ES-I3 (cell line): ENCODE measurements around the gene PHTF2.

Experiments
- H3K36me3 ChIP-seq: 2 replicates; pipeline ENCODE4 v1.6.1; 2013; ENCODE audit warnings: mild to moderate bottlenecking, low read length, control low read depth, moderate library complexity; ENCODE audit not compliant: insufficient read depth
- H3K4me1 ChIP-seq: 2 replicates; pipeline ENCODE4 v1.6.1; 2013; ENCODE audit warnings: mild to moderate bottlenecking, control low read depth, low read length; ENCODE audit not compliant: insufficient read depth
- H3K9ac ChIP-seq: 2 replicates; pipeline ENCODE4 v1.6.1; 2013; ENCODE audit warnings: low read depth, mild to moderate bottlenecking, low read length, moderate library complexity
- H3K9me3 ChIP-seq: 2 replicates; pipeline ENCODE4 v1.6.1; 2013; ENCODE audit warnings: mild to moderate bottlenecking, low read length, moderate library complexity; ENCODE audit not compliant: control insufficient read depth, insufficient read depth

PHTF2 gene

DNA sequence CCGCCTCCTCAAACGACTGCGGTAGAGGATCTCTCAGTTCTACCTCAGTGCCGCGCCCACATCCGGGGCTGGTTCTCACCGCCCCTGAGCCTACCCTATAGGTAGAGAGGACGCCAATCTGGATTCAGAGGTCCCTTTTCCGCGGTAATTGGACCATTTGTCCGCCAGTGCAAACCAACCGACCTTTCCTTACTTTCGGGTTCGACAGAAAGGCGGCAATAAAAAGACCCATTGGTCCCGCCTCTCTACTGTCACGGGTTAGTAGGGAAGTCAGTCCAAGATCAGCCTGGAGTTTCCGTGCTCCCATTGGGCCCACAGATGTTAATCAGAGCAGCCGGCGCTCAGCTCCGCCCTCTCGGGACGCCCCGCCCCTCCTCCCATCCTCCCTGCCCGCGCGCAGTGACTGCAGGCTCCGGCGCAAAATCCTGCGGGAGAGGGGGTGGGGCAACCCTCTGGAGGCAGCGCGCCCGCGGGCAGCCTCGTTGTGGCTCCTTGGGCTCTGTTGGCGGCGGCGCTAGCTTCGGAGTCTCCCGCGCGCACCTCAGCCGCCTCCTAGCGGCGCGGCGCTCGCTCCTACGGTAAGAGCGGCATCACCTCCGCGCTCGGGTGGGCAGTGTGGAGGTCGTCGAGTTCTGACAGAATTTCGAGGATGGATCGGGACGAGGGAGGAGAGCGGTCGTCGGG, at the start of gene PHTF2, which contains the start of gene TMEM60:
Gene PHTF2 (plus strand): TSS at position 380 of the 684 bp plus-strand sequence.
Gene TMEM60 (minus strand): TSS at position 41 of the 684 bp plus-strand sequence. CDS start 4,061 bp downstream, outside the sequence.
- H3K36me3 ChIP-seq: peaks cover 2% of the 10 kb centered on the region; the same call in 1 of the 2 replicates

DNA sequence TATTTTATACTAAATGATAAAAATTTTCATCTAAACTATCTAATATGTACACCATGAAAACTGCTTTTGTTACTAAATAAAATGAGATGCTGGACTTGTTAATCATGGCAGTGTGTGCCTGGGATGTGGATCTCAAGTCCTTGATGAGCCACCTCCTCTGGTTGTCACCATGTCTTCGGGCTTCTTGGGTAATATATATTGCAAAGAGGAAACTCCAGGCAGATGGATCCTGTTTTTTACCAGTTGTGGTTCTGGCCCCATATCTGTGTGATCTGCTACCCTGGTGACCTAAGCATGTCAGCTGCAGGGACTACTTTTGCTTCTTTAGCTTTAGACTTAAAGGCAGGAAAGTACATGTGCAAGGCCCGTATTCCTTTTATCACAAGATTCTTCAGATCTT, 46.6 kb upstream of the PHTF2 start:
- no peaks in the 10 kb centered on the region for H3K36me3 ChIP-seq
- H3K9ac ChIP-seq: no peak overlapping the region
- H3K9me3 ChIP-seq: no peaks in the 10 kb centered on the region; the same call in 1 of the 2 replicates
- no peaks in the 10 kb centered on the region for H3K4me1 ChIP-seq

More for the DNA sequence above, at the start of gene PHTF2, which contains the start of gene TMEM60:
- peaks cover 10% of the 10 kb centered on the region for H3K4me1 ChIP-seq
- H3K9me3 ChIP-seq: no peaks in the 10 kb centered on the region
- peak within 1 kb of the TSS; percentile 92 for H3K9ac ChIP-seq

DNA sequence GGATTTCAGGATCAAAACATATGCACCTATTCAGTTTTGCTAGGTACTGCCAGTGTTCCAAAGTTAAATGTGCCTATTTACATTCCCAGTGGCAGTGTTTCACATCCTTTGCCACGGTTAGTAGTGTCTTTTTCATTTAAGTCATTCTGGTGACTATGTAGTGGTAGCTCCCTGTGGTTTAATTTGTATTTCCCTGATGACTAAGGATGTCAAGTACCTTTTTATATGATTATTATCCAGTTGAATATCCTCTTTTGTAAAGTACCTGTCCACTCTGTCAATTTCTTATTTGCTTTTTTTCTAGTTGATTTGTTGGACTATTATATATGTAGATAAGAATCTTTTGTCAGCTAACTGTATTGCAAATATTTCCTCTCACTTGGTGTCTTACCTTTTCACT, 45.4 kb upstream of the PHTF2 start:
- no peaks in the 10 kb centered on the region for H3K36me3 ChIP-seq

DNA sequence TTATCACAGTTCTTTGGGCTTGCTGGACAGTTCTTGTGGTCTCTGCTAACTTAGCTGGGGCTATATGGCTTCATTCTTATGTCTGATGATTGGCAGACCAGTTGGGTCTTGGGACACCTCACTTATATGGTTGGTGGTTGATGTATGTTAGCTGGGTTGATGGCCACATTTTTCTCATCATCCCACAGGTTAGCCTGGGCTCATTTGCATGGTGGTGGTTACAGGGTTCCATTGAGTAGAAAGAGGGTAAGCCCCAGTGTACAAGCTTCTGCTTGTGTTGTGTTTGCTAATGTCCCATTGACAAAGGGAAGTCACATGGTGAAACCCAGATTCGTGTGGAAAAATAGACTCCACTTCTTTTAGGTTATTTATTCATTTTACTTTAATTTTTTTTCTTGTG, 41.0 kb upstream of the PHTF2 start:
- H3K4me1 ChIP-seq: no peaks in the 10 kb centered on the region

More for the DNA sequence above, 45.4 kb upstream of the PHTF2 start:
- H3K4me1 ChIP-seq: no peaks in the 10 kb centered on the region
- H3K9me3 ChIP-seq: no peaks in the 10 kb centered on the region
- no peak overlapping the region for H3K9ac ChIP-seq

DNA sequence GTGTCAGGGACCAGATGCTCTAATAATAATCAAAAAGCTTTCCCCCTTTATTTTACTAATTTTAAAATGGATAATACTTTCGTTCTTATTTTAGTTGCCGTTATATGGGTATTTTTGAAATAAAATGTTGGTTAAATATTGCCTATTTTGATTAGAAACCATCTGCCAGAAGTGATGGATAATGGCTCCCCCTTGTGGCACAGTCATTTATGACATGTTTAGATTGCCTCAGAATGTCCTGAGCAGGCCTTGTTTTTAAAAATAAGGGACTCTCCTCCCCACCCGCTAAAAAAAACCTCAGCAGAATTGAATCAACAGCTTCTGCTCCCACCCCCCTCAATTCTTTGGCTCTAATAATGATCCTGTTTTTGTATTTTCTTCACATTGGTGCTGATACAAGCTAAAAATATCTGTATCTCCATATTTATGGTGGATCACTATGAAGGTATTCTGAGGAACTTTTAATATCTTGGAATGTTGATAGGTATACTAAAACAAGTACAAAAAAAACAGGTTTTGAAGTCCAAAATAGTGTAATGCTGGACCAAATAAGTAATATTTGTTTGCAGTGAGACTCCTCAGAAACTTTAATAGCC, 39.2 kb upstream of the PHTF2 start:
- Histone ChIP-seq H3K36me3 (no peaks in the 10 kb centered on the region), H3K4me1 (no peaks in the 10 kb centered on the region), H3K9me3 (no peaks in the 10 kb centered on the region), H3K9ac (no peak overlapping the region)

More for the DNA sequence above, 41.0 kb upstream of the PHTF2 start:
- Histone ChIP-seq H3K9ac (no peak overlapping the region), H3K9me3 (no peaks in the 10 kb centered on the region), H3K36me3 (no peaks in the 10 kb centered on the region)

DNA sequence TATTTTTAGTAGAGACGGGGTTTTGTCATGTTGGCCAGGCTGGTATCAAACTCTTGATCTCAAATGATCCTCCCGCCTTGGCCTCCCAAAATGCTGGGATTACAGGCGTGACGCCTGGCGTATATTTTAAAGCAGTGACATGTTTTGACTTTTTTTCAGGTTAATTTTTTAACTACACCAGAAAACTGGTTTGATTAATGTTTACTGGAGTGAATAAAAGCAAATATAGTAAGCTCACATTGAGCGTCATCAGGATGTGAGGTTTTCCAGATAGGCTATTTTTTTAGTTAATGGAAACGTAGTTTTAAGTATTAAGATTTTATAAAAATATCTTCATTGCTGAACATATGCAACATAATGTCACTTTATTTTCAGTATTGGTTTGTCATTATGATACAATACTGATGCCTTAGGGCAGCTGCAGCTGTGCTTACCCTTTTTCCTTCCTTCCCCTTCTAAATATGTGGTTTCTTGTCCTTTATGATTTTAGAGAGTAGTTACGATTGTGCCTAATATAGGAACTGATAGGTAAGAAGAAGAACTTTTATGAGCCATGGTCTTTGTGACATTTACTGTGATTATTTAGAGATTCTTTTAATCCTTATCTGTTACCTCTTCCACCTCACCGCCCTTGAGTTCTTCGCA, 37.6 kb upstream of the PHTF2 start:
- peaks cover 4% of the 10 kb centered on the region for H3K4me1 ChIP-seq
- no peak overlapping the region for H3K9ac ChIP-seq
- H3K36me3 ChIP-seq: no peaks in the 10 kb centered on the region
- H3K9me3 ChIP-seq: no peaks in the 10 kb centered on the region

DNA sequence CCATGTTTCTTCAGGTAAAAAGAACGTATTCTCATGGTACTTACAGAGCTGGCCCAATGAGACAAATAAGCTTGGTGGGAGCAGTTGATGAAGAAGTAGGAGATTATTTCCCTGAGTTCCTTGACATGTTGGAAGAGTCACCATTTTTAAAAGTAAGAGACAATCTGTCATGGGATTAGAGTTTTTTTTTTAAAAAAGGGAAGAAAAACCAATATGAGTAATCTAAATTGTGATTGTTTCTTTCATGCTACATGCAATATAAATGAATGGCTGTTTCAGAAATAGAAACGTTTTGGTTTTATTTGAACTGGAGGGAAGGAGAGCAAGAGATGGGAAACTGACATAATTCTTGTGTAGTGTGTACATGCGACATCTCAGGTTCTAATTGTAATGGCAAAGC, 33.1 kb upstream of the PHTF2 start:
- Histone ChIP-seq H3K4me1 (peaks cover 5% of the 10 kb centered on the region), H3K36me3 (no peaks in the 10 kb centered on the region), H3K9me3 (no peaks in the 10 kb centered on the region), H3K9ac (no peak overlapping the region)

DNA sequence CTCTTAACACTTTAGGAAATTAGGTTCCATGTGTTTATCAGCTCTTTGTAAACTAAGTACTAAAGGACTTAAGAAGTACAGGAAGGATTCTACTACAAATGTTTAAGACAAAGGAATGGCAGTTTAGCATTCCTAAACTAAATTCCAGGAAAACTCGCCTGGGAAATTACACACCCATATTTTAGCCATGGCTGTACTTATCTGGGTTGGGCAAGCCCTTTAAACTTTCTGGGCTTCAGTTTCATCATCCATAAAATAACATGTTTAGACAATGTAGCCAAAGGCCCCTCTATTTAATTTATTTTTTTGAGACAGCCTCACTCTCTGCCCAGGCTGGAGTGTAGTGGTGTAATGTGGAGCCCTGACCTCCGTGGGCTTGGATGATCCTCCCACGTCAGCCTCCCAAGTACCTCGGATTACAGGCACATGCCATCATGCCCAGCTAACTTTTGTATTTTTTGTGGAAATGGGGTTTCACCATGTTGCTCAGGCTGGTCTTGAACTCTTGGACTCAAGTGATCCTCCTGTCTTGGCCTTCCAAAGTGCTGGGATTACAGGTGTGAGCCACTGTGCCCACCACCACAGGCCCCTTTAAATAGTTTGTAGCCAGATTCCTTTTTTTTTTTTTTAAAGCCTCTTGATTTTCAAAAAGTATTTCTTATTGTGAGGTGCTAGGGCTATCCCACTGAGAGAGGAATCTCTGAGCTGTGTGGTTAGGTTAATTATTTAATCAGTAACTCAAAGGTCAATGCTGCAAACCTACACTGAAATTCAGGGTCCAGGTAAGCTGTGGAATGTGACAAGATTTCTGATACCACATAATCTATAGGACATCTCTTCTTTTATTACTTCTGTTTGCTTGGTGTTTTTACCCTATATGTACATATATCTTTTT, 32.4 kb upstream of the PHTF2 start:
- H3K36me3 ChIP-seq: no peaks in the 10 kb centered on the region
- no peak overlapping the region for H3K9ac ChIP-seq
- peaks cover 5% of the 10 kb centered on the region for H3K4me1 ChIP-seq
- H3K9me3 ChIP-seq: no peaks in the 10 kb centered on the region

DNA sequence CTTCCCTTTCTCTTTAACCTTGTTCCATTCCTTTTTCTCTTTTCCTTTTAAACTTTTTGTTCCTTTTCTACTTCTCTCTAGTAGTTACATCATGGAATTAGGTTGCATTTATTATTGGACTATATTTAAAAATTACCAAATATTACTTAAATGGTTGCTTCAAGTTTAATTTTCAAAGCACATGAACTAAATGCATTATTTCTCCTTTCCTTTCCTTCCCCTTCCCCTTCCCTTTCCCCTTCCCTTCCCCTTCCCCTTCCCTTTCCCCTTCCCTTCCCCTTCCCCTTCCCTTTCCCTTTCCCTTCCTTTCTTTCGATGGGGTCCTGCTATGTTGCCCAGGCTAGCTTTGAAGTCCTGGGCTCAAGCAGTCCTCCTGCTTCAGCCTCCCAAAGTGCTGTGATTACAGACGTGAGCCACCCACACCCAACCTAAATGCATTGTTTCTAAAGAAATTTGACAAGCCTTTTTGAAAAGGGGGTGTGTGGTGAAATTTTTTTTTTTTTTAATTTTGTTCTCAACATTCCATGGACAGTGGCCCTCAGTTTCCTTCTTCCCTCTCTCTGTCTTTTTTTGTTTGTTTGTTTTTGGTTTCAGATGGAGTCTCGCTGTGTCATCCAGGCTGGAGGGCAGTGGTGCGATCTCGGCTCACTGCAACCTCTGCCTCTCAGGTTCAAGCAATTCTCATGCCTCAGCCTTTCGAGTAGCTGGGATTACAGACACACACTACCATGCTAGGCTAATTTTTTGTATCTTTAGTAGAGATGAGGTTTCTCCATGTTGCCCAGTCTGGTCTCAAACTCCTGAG, 31.6 kb upstream of the PHTF2 start:
- H3K36me3 ChIP-seq: no peaks in the 10 kb centered on the region
- H3K9ac ChIP-seq: no peak overlapping the region
- peaks cover 5% of the 10 kb centered on the region for H3K4me1 ChIP-seq
- H3K9me3 ChIP-seq: no peaks in the 10 kb centered on the region

DNA sequence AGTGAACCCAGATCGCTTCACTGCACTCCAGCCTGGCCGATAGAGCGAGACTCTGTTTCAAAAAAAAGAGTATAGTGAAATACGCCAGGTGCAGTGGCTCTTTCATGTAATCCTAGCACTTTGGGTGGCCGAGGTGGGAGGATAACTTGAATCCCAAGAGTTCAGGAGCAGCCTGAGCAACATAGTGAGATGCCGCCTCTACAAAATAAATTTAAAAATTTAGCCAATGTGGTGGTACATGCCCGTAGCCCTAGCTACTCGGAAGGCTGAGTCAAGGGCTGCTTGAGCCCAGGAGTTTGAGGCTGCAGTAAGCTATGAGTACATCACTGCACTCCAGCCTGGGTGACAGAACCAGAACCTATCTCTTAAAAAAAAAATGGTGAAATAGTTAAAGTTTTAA, 28.3 kb upstream of the PHTF2 start:
- peaks cover 5% of the 10 kb centered on the region for H3K4me1 ChIP-seq
- no peaks in the 10 kb centered on the region for H3K36me3 ChIP-seq
- H3K9ac ChIP-seq: no peak overlapping the region
- no peaks in the 10 kb centered on the region for H3K9me3 ChIP-seq

DNA sequence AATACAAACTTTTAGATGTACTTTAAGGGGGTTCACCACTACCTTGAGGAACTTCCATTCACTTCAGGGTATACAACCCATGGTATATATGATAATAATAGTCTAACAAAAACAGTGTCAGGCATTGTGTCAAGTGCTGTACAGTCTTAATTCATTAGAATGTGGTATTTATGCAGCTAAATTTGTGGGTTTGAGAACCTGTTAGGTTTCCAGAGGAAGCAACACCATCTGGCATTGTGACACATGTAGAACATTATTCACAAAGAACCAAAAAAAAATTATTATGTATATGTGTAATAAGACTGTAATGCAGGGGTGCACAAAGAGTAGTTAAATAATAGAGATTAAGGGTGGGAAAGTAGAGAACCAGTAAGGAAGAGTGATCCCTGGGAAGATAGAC, 26.7 kb upstream of the PHTF2 start:
- Histone ChIP-seq H3K4me1 (no peaks in the 10 kb centered on the region), H3K36me3 (no peaks in the 10 kb centered on the region), H3K9me3 (no peaks in the 10 kb centered on the region), H3K9ac (no peak overlapping the region)

DNA sequence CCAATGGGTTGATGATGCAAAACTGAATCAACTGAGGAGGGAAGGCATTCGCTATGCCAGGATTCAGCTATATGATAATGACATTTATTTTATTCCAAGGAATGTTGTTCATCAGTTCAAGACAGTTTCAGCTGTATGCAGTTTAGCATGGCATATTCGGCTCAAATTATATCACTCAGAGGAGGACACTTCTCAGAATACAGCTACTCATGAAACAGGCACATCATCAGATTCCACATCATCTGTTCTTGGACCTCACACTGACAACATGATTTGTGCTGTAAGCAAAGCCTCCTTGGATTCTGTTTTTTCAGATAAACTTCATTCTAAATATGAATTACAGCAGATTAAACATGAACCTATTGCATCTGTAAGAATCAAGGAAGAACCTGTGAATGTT, 20.0 kb upstream of the PHTF2 start:
- Histone ChIP-seq H3K9ac (no peak overlapping the region), H3K36me3 (no peaks in the 10 kb centered on the region), H3K4me1 (no peaks in the 10 kb centered on the region), H3K9me3 (no peaks in the 10 kb centered on the region)

DNA sequence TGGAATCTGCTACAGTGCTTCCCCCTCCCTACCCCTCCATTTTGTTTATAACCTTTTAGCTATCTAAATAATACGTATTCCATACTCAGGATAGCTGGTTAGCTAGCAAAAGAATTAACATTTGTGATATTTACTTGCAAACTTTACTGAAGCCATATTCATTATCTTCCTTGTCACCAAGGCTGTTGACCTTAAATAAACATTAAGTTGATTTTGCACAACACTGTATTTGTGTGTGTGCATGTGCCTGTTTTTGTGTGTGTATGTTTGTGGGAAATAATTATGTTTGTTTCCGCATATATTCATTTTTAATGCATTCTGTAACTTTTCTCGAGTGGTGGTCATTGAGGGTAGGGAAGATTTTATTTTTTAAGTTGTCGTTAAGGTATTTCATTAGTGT, 16.2 kb upstream of the PHTF2 start:
- H3K9ac ChIP-seq: no peak overlapping the region
- no peaks in the 10 kb centered on the region for H3K36me3 ChIP-seq
- no peaks in the 10 kb centered on the region for H3K4me1 ChIP-seq
- no peaks in the 10 kb centered on the region; the same call in 1 of the 2 replicates for H3K9me3 ChIP-seq
